ACHN (cell line): ENCODE results near the gene ZFP92.
"Not testable (repeated sequence)": the region's sequence is repeated elsewhere in the genome, so short reads cannot be mapped to it uniquely, and the experiment has no call there.

ENCODE experiments used
- DNase-seq: peaks from one replicate; pipeline ENCODE4 v3.0.0-alpha.2; 2015
- in situ Hi-C: cut with HindIII; loops from 2 replicates; pipeline ENCODE4 v1.10.0; 2017; ENCODE audit warnings: low sequenced_read_pairs, low pct_ligation_motif_present, low pct_unique_long_range_greater_than_20kb

Gene ZFP92

GRCh38 chrX:153404333-153404732 is 6.9 kb upstream of the ZFP92 start:
- in situ Hi-C loops: not testable (repeated sequence)

DNA sequence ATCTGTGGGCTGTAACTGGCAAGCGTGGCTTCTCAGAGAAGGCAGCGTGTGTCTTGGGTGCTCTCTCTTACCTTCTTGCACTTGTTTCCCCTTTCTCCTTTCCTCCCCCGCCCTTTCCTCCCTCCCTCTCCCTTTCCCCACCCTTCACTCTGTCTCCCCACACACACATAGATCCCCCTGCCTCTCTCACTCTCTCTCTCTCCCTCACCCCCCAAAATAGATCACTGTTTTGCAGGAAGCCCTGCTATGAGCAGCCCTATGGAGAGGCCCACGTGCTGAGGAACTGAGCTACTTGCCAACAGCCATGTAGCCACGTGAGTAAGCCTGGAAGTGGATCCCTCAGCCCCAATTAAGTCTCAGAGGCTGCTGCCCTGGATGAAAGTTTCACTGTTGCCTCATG is 5.8 kb upstream of the ZFP92 start:
- in situ Hi-C loops: no loop called here
- DNase-seq: no peak

More at GRCh38 chrX:153404333-153404732, 6.9 kb upstream of the ZFP92 start:
- not testable (repeated sequence) for DNase-seq

GRCh38 chrX:153406011-153406410 is 5.3 kb upstream of the ZFP92 start:
- in situ Hi-C loops: no loop called here
- no peak for DNase-seq

DNA sequence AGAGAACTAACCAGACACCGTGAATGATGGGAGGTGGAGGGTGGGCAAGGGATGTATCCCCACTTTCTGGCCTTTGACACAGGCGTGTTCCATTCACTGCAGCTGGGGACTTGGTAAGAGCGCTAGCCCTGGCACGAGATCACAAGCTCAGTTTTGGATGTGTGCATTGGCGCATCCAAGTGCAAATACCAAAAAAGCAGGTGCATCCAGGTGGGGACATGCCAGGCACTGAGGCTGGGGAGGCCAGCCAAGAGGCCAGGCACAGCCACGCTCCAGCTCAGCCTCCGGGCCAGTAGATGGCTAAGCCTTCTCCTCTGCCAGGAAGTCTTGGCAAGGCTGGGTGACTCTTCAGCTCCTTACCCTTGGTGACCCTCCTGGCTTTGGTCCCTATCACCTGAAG is 4.4 kb upstream of the ZFP92 start:
- in situ Hi-C loops: no loop called here
- DNase-seq: no peak

DNA sequence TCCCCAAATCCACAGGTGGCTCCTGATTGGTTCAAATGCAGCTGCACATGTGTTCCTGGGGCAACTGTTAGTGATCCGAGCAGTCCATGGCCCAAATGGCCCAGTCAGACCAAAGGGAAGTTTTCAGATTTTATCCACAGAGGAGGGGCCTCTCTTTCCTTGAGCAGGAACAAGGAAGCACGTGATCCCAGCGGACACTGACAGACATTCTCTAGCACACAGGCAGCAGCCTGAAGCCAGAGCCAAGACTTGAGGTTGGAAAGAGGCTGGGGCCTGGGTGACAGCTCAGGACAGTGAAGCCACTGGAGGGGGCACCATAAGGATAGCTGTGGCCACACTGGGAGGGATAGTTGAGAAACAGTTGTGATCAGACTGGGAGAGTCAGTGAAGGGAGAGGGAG is 3.5 kb upstream of the ZFP92 start:
- in situ Hi-C loops: no loop called here
- DNase-seq: no peak

DNA sequence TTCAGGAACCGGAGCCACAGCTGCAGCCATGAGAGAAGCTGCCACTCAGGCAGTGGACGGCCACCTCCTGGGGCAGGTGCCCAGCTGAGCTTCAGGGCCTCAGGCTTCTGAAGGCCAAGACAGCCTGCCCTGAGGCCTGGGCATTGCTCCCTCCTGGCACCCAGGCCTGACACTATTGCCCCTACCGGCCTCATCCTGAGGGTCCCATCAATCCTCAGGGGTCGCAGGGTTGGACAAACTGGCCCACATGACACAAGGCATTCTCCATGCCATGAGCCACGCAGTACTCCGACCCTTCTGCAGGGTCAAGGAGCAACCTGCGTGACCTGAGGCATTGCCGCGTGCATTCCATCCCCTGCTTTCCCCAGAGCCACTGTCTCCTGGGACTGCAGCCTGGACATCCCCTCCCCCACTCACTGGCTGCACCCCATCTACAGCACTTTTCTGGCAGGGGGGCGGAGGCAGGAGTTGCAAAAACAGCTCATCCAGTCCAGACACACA is 3.0 kb upstream of the ZFP92 start:
- DNase-seq: no peak
- in situ Hi-C loops: no loop called here

DNA sequence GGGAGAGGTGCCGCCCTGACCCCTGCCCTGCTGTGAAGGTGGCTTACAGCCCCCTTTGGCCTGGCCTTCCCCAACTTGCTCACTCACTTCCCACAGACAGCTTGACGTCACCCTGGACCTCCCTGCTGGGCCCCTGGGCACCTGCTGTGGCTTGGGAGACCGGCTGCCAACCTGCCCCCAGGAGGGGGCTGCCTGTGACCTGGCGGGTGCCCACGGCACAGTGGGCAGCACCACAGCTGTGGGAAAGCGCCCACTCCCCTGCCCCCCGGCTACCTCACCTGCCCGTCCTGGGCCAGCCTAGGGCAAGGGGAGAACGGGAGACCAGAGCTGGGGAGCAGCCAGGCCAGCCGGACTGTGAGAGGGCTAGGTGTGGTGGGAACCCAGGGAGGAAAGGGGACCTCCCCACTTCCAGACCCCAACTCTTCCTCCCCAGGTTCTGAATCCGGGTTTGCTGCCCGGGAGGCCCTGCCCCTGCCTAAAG is 2.4 kb upstream of the ZFP92 start:
- DNase-seq: no peak
- in situ Hi-C loops: no loop called here

DNA sequence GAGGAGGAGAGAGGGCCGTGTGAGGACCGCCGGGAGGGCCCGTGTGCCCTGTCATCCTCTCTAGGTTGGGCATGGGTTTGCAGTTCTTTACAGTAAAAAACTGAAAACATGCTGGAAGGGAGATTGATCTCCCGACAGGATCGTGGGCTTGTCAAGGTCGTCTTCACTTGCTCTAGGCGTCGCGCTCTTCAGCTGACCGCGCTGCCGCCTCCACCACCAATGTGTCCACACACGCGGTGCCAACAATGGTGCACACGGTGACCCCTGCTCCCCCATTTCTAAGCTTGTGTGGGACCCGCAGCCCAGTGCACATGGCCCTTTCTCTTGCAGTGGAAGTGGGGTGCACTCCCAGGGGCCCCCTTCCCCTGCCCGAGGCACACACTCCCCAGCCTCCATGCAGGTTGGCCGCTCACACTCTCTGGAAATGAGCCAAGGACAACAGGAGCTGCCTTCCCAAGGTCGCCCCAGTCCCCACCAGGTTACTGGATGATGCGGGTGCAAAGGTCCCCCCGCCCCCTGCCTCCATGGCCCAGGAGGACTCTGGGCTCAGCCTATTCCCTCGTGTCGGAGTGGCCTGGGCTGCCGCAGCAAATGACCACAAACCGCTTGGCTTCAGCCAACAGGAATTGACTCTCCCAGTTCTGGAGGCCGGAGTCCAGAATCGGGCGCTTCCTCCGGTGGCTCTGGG is 1.7 kb upstream of the ZFP92 start:
- no peak for DNase-seq
- in situ Hi-C loops: no loop called here

GRCh38 chrX:153410373-153410772 is 899 bp upstream of the ZFP92 start:
- no peak for DNase-seq
- in situ Hi-C loops: no loop called here

- in situ Hi-C loops: no loop called here
- DNase-seq: no peak
Measured at GRCh38 chrX:153410888-153411254, 401 bp upstream of the ZFP92 start.

DNA sequence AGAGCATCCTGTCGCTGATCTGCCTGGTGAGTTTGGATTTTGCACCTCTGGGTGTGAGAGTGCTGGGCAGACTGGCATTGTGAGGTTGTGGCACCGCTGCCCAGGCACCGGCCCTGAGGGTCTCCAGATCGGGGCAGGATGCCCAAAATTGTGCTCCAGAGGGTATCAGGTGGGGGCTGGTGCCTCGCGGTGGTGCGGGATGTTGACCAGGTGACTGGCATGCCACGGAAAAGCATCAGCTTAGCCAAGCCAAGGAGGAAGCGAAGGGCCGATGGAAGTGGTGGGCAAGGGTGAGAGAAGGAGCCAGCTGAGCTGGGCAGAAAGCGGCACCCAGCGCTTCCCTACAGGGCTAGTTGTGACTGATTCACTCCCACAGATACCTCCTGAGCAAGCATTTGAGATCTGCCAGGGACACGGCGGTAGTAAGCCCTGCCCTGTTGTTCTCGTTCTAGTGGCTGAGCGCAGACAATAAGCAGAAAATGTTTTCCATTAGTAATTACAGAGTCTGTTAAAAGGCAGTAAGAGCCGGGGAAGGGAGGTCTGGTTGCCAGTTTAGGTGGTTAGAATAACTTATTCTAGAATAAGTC is 809 bp downstream of the ZFP92 start:
- in situ Hi-C loops: no loop called here
- DNase-seq: no peak

- DNase-seq: peak; percentile 2
- in situ Hi-C loops: no loop called here
Measured at GRCh38 chrX:153412746-153413720, 1.8 kb downstream of the ZFP92 start.

DNA sequence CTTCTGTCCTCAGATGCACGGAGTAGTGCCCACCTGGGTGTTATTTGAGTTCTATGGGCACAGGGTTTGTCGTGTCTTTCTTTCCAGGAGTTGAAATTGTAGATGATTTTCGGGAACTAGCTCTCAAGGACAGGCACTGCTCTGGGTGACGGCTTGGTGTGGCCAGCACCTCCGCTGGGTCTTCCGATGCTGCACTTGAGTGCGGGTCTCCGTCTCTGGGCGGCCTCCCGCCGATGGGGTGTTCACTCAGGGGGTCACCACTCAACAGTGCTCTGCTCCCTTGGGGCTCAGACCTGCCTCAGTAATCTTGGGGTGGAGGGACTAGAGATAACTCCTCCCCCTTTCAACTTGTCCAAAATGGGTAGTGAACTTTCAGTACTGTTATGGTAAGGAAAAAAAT is 2.5 kb downstream of the ZFP92 start:
- in situ Hi-C loops: no loop called here
- no peak for DNase-seq

GRCh38 chrX:153414856-153415510 is 3.7 kb downstream of the ZFP92 start:
- no peak for DNase-seq
- in situ Hi-C loops: no loop called here

GRCh38 chrX:153416781-153417450 is 5.6 kb downstream of the ZFP92 start:
- in situ Hi-C loops: no loop called here
- no peak for DNase-seq

GRCh38 chrX:153417637-153418036 is 6.4 kb downstream of the ZFP92 start:
- in situ Hi-C loops: no loop called here

DNA sequence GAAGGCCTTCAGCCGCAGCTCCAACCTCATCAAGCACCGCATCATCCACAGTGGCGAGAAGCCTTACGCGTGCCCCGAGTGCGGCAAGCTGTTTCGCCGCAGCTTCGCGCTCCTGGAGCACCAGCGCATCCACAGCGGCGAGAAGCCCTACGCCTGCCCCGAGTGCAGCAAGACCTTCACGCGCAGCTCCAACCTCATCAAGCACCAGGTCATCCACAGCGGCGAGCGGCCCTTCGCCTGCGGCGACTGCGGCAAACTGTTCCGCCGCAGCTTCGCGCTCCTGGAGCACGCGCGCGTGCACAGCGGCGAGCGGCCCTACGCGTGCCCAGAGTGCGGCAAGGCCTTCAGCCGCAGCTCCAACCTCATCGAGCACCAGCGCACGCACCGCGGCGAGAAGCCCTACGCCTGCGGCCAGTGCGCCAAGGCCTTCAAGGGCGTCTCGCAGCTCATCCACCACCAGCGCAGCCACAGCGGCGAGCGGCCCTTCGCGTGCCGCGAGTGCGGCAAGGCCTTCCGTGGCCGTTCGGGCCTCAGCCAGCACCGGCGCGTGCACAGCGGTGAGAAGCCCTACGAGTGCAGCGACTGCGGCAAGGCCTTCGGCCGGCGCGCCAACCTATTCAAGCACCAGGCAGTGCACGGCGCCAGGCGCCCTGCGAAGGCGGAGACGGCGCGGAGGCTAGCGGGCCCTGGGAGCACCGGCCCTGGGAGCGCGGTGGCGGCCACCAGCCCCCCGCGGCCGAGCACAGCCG is 9.8 kb downstream of the ZFP92 start:
- no peak for DNase-seq
- in situ Hi-C loops: no loop called here

More at GRCh38 chrX:153417637-153418036, 6.4 kb downstream of the ZFP92 start:
- no peak for DNase-seq
